Measurements from ENCODE around the gene CEP104.

The CEP104 gene

DNA sequence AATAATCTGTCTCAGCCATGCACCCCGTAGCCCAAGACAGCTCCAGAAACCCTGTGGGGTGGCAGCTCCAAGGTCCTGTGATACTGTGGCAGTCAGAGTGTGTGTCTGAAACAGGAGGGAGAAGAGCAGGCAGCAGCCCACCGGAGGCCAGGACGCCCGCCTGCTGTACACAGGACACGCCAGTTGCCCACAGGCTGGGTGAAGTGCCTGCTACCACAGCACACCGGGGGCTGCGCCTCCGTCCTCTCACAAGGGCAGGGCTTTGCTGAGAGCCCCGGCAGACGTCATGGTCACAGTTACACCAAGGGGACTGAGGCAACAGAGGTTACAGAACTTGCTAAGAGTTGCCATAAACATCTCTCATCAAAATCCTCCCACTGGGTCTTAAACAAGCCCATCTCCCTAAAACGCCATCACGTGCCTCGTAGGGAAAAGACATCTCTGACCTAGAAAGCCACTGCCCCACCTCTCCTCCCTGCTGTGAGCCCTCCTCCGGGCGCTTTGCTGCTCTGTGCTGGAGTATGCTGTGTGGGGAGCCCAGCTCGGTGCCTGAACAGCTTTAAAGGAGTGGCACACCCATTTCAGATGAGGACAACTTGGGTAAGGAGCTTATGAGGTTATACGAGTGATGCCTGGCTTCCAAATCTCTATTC lies 37.7 kb upstream of the CEP104 start:
- no peak for DNase-seq (ENCODE audit: low spot score)

GRCh38 chr1:3893190-3893589 lies 36.2 kb upstream of the CEP104 start:
- DNase-seq (ENCODE audit: low spot score), result no peak

GRCh38 chr1:3892748-3893147 lies 35.7 kb upstream of the CEP104 start:
- no peak for DNase-seq (ENCODE audit: low spot score)

- no peak for DNase-seq (ENCODE audit: low spot score)
Measured at GRCh38 chr1:3891329-3891865, 34.4 kb upstream of the CEP104 start.

GRCh38 chr1:3890389-3891328 lies 33.6 kb upstream of the CEP104 start:
- DNase-seq (ENCODE audit: low spot score), result peak; percentile 45

DNA sequence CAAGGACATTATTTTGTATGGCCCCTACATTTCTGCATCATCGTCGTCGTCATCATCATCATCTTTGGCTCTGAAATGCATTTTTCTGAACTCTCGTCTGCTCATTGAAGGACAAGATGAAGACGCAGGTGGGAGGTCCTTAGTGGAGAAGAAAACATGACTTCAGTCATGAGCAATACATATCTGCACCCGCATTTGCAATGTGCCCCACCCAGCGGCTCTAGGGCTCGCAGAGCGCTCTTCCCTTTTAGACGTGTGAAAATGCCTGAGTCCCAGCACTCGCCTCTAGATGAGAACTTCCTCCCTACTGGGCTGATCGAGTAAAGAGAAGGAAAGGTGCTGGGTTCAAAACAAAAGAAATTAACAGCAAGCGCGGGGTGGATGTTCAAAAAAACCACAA lies 32.9 kb upstream of the CEP104 start:
- DNase-seq (ENCODE audit: low spot score), result peak; percentile 35

- DNase-seq (ENCODE audit: low spot score), result no peak
Measured at GRCh38 chr1:3888301-3888700, 31.3 kb upstream of the CEP104 start.

DNA sequence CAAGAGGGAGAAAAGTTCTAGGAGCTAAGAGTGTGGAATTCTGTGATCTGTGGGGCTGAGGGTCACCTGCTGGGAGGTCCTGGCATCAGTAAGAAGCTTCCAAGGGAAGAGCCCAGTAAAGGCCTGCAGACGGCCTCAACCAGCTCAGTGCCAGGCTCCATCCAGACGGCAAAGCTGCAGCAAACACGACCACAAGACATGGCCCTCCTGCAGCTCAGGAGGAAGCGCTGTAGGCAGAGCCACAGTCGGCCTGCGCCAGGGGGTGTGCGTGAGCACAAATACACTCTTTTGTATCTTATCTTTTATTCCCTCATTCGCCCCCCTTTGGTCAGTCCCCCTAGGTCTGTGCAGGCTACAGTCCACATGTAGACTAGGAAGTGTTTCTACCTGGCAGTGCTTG lies 29.7 kb upstream of the CEP104 start:
- no peak for DNase-seq (ENCODE audit: low spot score)

GRCh38 chr1:3886106-3886670 lies 29.2 kb upstream of the CEP104 start:
- no peak for DNase-seq (ENCODE audit: low spot score)

DNA sequence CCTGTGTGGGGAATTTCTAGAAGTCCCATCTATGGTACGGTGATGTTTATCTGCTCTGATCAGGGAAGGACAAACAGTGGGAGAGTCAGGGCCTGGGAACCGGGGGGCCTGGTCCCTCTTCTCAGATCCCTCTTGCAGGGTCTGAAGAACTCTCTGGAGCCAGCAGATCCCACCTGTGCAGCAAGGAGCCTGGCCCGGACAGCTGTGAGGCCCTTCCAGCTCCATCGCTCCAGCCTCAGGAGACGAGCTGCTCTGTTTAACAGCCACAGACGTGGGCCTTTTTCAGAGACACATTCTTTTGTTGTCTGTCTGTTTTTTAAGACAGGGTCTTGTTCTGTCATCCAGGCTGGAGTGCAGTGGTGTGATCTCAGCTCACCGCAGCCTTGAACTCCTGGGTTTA lies 28.6 kb upstream of the CEP104 start:
- no peak for DNase-seq (ENCODE audit: low spot score)

- DNase-seq (ENCODE audit: low spot score), result no peak
Measured at GRCh38 chr1:3884966-3885365, 28.0 kb upstream of the CEP104 start.

- DNase-seq (ENCODE audit: low spot score), result peak; percentile 22
Measured at GRCh38 chr1:3883194-3883925, 26.3 kb upstream of the CEP104 start.

DNA sequence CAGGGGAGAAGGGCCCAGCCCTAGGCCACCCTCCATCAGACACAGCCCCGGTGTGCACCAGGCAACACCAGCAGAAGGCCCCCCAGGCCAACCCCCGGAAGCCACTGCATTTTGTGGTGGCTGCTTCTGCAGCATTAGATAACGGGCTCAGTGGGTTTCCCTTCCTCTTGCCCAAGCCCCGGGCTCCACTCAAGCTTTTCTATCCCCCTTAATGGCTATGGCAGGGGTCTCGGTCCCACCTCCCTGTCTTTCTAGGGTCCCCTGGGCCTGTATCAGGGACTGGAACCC lies 24.1 kb upstream of the CEP104 start:
- DNase-seq (ENCODE audit: low spot score), result no peak

GRCh38 chr1:3880429-3881192 lies 23.6 kb upstream of the CEP104 start:
- no peak for DNase-seq (ENCODE audit: low spot score)

GRCh38 chr1:3879787-3880428 lies 22.9 kb upstream of the CEP104 start:
- no peak for DNase-seq (ENCODE audit: low spot score)

- DNase-seq (ENCODE audit: low spot score), result no peak
Measured at GRCh38 chr1:3879099-3879498, 22.1 kb upstream of the CEP104 start.

- no peak for DNase-seq (ENCODE audit: low spot score)
Measured at GRCh38 chr1:3876716-3877115, 19.7 kb upstream of the CEP104 start.

GRCh38 chr1:3874736-3875135 lies 17.7 kb upstream of the CEP104 start:
- no peak for DNase-seq (ENCODE audit: low spot score)

DNA sequence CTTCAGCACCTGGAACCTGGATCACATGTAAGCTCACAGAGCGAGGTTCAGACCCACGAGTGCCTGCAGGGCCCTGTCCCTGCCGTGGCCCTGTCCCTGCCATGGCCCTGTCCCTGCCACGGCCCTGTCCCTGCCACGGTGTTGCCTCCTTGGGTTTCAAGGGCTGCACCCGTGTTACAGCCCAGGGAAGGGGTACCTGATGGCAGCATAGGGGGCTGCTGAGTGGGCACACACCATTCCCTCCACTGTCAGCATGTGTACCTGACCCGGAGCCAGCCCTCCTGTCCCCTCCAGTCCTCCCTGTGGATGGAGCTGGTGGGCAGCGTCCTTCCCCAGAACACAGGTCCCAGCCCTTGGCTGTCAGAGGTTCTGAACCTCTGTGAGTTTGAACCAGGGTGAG lies 15.5 kb upstream of the CEP104 start:
- DNase-seq (ENCODE audit: low spot score), result no peak

DNA sequence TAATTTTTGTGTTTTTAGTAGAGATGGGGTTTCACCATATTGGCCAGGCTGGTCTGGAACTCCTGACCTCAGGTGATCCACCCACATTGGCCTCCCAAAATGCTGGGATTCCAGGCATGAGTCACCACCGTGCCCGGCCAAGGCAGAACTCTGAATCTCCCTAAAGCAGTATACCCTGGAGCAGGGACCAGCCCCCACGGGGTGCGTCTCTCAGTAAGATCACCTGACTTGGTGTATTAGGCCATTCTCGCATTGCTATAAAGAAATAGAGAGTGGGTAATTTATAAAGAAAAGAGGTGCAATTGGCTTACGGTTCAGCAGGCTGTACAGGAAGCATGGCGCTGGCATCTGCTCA lies 14.4 kb upstream of the CEP104 start:
- no peak for DNase-seq (ENCODE audit: low spot score)

GRCh38 chr1:3869751-3870301 lies 12.8 kb upstream of the CEP104 start:
- no peak for DNase-seq (ENCODE audit: low spot score)
